NOMO-1 (cell line): ENCODE measurements around the gene AGBL4.

ENCODE experiments used
- DNase-seq, 2 experiments: peaks; one replicate each; lab custom pipeline; 2025; ENCODE audit not compliant: unreplicated experiment in 2 of 2; lab: John Stamatoyannopoulos, UW

Gene AGBL4

DNA sequence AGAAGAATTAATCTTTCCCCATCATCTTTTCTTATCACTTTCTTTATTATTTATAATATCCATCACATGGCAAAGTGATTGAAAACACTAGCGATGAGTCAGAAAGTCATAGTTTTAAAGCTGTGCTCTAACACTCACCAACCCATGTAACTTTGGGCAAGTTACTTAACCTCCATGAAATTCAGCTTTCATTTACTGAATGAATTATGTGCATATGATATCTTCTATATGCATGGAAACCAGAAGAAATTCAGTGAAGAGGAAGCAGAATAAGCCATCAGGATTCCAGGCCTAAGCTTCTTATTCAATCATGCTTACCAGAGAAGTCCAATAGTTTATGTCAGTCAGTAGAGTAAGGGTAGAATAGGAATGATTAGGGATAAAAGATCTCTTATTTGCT is 300.1 kb downstream of the AGBL4 start:
- no peak for DNase-seq

DNA sequence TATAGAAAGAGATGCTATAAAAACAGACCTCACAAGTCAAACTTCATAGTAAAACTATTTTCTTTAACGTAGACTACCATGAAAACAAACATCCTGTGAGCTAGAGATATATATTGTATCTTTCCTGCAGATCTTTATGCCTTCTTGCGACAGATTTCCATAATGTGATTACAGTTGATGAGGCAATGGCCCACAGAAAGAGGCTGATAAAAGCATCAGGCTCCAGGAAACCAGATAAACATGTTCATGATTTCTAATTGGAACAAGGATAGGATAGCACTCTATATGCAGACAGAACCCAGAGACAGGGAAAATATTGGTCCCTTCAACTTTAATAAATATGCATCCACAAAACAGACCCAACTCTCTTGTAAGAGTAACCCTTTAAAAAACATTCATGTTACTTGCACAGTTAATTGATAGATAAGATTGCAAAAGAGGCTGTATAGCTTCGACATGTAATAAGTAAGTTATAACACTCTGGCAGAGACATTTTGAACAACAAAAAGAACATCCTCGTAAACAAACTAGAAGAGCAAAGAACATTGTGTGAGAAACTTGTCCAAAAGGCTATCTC is 329.4 kb downstream of the AGBL4 start:
- DNase-seq, result no peak

DNA sequence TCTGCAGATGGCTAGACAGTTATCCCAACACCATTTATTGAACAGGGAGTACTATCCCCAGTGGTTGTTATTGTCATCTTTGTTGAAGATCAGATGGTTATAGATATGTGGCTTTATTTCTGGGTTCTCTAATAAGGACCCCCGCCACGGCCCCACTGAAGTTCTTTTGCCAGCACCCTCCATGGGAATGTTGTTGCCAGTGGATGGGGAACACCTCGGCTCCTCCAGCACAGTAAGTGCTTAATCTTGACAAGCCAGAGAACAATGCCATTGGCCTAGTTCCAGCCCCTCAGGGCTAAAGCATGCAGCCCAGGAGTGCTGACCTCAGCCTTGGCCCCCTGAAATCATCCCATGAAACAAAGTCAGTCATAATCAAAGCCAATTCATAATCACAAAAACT is 337.6 kb downstream of the AGBL4 start:
- DNase-seq, result no peak

DNA sequence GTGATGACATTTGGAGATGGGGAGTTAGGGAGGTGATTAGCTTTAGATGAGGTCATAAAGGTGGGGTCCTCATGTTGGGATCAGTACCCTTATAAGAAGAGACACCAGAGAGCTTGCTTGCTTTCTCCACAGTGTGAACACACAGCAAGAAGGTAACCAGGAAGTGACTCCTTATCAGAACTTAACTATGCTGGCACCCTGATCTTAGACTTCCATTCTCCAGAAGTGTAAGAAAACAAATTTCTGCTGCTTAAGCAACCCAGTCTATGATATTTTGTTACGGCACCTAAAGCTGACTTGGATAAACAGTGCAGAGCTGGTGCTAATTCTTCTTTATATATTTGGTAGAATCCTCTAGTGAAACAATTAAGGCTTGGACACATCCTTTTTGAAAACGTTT is 346.0 kb downstream of the AGBL4 start:
- no peak for DNase-seq

DNA sequence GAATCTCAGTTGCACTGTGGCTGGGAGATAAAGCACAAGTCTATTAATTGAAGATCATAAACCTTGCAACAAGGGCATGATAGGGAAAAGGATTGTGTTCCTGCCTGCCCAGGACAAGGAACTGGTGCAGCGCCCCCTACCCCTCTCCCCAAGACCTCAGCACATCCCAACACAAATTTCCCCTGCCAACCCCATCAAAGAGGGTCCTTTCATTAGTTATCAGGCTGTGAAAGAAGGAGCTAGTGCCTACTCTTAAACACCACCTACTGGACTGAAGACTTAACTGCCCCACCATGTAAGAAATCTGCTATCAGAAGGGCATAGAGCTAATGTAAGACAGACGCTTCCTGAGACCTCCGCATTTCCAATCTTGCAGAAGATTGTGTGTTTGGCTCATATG is 372.6 kb downstream of the AGBL4 start:
- DNase-seq, result no peak

DNA sequence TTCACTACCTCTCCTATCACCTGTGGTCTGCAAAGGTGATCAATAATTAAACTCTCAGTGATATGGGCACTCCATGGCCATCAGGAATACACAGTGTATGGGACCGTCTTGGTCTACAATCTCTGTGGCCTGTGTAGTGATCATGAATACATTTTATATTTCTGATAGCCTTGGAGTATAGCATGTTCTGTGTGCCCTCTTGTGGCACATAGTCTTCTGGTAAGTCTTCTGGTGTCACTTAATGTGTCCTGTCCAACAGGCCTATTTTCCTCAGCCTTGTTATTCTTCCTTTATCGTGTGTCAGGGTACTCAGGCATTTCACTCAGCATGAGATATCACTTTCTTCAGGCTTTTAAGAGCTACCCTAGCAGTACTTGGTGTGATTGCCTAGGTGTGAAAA is 393.6 kb downstream of the AGBL4 start:
- no peak for DNase-seq

DNA sequence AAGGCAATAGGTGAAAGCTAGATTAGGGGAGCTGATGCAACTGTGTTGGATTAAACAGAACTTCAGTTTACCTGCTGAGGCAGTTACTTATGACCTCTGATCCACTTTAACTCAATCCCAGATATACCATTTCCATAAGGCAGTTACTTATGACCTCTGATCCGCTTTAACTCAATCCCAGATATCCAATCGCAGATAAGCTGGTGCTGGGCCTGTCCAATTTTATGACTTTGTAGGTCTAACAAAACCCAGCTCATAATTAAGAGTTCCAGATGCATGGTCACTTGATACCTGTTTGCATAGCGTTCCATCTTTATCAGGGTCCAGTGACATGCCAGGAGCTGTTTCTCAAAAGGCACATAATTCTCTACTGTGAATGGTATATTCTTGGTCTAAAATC is 396.0 kb downstream of the AGBL4 start:
- no peak for DNase-seq

DNA sequence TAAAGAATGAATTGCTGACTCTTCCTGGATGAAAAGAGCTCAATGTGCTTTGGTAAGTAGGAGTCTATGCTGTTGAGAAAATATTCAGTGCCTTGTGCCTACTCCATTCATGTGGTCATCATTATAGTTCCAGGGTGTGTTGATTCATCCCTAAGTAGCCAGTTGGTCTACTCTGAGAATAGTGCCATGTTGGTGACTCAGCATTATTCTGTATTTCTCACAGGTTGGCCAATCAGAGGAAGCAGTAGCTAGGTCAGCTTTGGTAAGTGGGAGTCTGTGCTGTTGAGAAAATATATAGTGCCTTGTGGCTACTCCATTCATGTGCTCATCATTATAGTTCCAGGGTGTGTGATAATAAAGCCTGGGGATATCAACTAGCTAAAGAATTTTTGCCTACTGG is 397.3 kb downstream of the AGBL4 start:
- no peak for DNase-seq

DNA sequence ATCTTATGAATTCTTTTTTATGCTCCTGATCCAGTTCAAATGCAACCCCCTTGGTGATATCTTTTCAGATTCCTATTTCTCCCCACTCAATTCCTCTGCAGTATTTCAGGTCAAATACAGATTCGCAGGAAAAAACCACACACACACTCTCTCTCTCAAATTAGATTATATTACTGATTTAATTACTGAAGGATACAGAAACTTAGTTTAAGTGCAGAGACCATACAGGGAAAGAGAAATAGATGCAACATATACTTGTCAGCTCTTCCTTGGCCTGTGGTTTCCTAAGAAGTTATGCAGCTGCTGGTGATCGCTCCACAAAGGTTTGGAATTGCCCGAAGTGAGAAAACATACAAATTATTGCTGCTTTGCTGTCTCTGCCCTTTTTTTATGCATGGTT is 400.9 kb downstream of the AGBL4 start:
- no peak for DNase-seq

DNA sequence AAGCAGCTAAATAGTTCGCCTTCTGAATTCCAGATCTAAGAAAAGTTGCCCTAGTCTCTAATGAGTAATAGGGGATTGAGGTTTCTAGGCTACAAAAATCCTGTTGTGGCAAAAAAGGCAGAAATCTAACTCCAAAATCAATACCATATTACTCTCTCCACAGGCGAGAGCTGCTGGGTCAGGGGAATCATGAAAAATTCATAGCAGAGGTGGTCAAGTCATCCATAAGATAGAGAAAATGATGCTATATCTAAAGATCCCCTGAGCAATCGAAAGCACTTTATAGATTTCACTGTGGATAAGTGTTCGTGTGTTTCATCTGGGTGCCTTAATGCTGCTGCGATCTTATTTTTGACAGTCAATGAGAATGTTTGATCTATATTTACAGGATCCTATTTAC is 417.7 kb downstream of the AGBL4 start:
- no peak for DNase-seq

DNA sequence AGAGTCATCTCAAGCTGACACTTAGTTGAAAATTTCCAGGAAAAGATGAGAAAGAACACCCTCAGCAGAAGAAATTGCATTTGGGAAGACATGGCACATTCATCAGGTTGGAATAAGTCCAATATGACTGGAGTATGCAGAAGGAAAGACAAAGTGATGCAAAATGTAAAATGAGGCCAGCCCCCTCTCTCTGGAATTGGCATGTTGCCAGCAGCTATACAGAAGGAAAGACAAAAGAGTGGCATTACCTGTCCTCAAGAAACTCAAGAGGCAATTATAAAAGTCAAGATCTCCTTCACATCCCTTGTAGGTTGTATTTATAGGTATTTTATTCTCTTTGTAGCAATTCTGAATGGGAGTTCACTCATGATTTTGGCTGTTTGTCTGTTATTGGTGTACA is 426.3 kb downstream of the AGBL4 start:
- DNase-seq, result no peak

DNA sequence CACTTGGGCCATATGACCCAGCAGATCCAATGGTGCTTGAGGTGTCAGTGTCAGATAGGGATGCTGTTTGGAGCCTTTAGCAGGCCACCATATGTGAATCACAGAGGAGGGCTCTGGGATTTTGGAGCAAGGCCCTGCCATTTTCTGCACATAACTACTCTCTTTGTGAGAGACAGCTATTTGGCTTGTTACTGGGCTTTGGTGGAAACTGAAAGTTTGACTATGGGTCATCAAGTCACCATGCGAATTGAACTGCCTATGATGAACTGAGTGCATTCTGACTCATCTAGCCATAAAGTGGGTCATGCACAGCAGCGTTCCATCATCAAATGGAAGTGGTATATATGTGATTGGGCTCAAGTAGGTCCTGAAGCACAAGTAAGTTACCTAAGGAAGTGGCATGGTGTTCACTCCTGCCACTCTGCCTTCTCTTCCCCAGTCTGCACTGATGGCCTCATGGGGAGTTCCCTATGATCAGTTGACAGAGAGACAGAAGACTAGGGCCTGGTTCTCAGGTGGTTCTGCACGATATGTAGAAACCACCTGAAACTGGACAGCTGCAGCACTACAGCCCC is 447.3 kb downstream of the AGBL4 start:
- no peak for DNase-seq

DNA sequence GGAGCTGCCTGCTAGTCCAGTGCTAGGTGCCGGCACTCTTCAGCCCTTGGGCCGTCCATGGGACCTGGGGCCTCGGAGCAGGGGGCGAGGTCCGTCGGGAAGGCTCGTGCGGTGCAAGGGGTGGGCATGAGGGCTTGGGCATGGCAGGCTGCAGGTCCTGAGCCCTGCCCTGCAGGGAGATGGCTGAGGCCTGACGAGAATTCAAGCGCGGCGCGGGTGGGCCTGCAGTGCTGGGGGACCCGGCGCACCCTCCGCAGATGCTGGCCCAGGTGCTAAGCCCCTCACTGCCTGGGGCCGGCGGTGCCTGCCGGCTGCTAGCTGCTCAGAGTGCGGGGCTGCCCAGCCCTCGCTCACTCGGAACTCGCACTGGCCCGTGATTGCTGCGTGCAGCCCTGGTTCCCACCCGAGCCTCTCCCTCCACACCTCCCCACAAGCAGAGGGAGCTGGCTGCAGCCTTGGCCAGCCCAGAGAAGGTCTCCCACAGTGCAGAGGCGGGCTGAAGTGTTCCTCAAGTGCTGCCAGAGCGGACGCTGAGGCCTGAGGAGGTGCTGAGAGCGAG is 467.0 kb downstream of the AGBL4 start:
- no peak for DNase-seq

DNA sequence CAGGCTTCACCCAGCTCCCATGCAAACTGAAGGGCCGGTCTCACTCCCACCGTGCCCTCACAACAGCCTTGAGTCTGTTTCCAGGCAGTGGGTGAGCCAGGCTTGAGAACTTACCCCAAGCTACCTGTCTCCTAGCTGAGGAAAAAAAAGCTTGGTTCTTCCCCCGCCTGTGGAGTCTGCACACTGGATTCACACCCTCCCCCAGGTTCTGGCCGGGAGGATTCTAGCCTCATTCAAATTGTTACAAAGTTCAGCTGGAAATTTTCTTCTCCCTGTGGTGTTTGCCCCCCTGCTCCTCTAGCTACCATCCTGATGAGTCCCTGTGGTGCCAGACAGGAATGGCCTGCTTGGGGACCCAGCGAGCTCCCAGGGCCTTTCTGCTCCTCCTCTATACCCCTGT is 471.7 kb downstream of the AGBL4 start:
- no peak for DNase-seq

DNA sequence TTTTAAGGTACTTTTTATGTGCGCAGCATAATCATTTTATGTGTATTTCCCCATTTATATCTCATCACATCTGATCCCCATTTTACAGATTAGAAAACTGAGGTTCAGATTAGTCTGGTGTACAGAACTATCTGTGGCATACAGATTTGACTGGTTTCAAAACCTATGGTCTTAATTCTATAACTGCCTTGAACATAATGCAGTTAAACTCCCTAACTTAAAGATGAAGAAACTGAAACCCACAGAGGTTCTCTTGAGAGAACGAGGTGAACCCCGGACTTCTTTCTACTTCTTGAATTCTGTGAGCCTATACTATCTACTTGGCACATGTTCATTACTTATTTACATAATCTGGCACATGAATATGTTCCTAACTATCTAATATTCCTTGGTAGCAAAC is 479.1 kb downstream of the AGBL4 start:
- DNase-seq, result no peak

DNA sequence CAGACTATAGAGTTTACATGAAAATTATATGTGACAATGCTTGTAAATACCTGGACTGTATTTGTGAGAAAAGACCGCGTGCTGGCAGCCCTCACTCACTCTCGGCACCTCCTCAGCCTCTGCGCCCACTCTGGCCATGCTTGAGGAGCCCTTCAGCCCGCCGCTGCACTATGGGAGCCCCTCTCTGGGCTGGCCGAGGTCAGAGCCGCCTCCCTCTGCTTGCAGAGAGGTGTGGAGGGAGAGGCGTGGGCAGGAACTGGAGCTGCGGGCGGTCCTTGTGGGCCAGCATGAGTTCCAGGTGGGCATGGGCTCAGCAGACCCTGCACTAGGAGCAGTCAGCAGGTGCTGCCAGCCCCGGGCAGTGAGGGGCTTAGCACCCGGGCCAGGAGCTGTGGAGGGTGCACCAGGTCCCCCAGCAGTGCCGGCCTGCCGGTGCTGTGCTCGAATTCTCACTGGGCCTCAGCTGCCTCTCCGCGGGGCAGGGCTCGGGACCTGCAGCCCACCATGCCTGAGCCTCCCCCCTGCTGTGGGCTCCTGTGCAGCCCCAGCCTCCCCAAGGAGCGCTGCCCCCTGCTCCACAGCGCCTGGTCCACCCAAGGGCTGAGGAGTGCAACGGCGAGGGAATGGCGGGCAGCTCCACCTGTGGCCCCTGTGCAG is 482.5 kb downstream of the AGBL4 start:
- no peak for DNase-seq

DNA sequence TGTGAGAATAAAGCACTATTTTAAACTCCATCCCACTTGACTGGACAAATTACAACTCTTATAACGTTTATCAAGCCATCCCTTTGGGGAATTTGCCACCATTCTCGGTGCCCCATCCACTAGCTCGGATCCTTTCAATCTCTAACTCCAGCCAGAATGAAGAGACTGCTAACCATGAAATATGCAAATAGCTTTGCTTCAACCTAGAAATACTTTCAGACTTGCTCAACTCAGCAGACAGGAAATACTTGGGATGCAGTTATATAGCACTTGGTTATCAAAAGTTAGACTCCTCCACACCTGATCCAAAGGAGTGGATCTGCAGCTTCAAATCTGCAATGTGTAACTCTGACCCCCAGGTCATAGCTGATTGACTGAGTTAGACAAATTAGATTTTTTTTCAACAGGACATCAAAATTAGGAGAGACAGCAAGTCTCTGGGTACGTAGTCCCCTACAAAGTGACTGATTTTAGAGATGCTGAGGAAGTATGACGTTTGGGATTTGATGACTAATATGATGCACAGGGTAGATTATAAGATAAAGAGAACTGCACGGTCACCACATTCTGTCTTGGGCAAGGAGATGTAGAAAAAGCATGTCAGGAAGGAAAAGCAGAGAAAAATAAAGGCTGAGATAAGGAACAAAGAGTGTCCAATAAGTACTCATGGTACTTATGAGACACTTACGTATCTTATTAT is 496.0 kb downstream of the AGBL4 start:
- DNase-seq, result no peak

DNA sequence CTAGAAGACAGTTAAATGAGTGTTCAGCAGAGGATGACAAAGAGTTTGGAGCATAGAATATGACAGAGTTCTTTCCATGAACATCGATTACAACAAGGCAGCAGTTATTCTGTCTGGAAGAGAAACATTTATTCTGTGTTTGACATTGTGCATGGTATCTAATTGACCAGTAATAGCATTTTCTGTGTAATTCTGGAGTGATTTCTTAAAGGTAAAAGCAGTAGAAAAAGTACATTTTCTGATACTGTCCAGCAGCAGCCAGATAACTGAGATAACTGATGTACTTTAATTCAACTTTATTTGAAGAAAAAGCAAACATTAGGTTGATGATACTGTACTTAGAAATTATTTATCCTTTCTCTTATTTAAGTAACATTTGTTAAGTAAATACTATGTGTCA is 497.1 kb downstream of the AGBL4 start:
- DNase-seq, result no peak

DNA sequence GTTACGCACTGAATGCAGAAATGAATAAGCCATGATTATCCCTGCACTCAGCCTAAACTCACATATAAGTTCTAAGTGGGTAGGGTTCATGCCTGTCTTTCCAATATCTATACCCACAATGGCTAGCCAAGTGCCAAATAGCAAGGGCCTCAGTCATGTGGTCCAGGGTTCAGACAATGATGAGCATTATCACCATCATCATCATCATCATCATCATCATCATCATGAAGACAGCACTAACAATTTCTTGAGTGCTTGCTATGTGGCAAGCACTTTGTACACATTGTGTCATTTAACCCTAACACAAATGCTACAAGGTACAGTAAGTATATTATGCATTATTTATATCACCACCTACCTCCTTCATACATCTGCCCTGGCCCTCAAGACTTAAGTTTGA is 500.0 kb downstream of the AGBL4 start:
- no peak for DNase-seq

DNA sequence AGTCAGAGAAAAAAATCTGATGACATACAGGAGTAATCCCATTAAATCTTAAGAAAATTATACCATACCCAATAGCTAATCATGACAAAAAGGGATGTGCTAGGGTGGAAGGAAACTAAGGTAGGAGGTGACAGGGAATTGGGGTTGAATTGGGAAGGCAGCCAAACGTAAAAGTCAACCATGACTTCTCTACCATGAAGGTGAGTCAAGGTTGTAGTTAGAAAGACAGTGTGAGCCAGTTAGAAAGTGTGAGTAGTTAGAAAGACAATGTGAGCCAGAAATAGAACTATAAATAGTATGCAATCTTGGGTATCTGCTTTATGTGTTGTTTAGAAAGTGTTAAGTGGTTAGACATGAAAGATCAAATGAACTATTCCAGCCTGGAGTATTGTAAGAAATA is 556.8 kb downstream of the AGBL4 start:
- no peak for DNase-seq

DNA sequence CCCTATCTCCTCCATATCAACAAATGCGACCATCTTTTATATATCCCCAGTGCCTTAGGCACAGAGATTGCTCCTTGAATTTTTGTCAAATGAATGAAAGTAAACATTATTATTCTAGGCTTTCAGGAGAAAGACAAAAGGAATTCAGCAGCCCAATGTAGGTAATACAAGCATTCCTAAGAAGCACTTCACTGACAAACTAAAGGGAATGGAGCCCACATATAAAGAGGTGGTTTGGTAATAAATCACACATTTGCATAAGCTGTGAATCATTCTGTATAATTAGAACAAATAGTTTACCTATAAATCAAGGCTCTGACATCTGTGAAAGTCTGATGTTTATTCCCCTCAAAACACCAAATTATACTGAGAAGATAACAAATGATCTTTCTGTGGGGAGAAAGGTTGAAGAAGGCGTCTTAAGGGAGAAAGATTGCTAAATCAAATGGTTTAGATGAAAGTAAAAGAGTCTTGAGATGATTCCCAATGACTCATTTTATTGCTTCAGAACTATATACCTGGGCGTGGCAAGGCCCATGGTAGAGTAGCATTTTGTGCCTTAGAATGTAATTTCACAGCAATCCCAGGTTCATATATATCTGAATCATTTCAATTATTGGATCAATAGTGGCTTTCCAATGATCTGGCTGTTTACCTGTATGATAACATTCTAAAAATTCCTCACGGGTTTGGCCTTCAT is 558.1 kb downstream of the AGBL4 start:
- DNase-seq, result no peak
